ENCODE measurements around the gene IMPA2.

DNA sequence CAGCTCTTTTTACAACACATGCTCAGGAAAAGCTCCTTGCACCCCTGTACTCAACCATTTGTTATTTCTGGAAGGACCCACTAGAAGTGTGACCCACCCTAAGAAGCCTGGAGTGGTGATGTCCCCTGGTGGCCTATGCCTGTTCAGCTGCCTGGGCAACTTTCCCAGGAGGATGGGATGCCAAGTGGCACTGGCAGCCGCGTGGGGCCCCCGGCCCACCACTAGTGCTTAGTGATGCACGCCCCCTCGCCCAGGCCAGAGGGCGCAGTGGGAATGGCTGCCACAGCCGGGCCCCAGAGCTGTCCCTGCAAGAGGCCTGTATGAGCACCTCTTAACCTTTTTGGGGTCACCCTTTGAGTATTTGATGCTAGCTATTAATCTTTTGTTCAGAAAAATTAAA lies 18.1 kb downstream of the IMPA2 start:
- TF ChIP-seq, protein P1, sequence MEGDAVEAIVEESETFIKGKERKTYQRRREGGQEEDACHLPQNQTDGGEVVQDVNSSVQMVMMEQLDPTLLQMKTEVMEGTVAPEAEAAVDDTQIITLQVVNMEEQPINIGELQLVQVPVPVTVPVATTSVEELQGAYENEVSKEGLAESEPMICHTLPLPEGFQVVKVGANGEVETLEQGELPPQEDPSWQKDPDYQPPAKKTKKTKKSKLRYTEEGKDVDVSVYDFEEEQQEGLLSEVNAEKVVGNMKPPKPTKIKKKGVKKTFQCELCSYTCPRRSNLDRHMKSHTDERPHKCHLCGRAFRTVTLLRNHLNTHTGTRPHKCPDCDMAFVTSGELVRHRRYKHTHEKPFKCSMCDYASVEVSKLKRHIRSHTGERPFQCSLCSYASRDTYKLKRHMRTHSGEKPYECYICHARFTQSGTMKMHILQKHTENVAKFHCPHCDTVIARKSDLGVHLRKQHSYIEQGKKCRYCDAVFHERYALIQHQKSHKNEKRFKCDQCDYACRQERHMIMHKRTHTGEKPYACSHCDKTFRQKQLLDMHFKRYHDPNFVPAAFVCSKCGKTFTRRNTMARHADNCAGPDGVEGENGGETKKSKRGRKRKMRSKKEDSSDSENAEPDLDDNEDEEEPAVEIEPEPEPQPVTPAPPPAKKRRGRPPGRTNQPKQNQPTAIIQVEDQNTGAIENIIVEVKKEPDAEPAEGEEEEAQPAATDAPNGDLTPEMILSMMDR (IDR thresholded peaks at IDR 0.05; ENCODE audit: insufficient read depth, low read length, poor library complexity, severe bottlenecking), result no peak
- no peak for TF ChIP-seq EZH2phosphoT487 (conservative IDR thresholded peaks at IDR 0.05; ENCODE audit: low read length)

Data from SU-DHL-6 (cell line).